Endothelial cell of umbilical vein (primary cell): ENCODE measurements around the gene PRKAB1. TPM values are rescaled to one million over a fixed set of nuclear protein-coding genes. Genes with fewer than 3 reads are reported as not detected.

ENCODE experiments used
- BruUV-seq: library from RNA; stranded (reverse); fragments of 400-500 nt; replicated peaks from 2 replicates; lab custom pipeline; 2021; lab: Mats Ljungman, UMichigan
- CTCF ChIA-PET: fragments of 300-600, 350-600 bp; sonication (Branson Sonifier 250); formaldehyde crosslinking; loops from one replicate; lab custom pipeline; 2021; ENCODE audit warnings: antibody characterized with exemption, inconsistent platforms; lab: Charles Lee
- POLR2A ChIA-PET: fragments of 300-600, 350-600 bp; sonication (Branson Sonifier 250); formaldehyde crosslinking; loops from one replicate; lab custom pipeline; 2021; ENCODE audit warnings: antibody characterized with exemption, inconsistent platforms; lab: Charles Lee
- DNase-seq: peaks from one replicate; pipeline ENCODE4 v3.0.0-alpha.2; 2011; ENCODE audit warnings: low read depth, low spot score
- FAIRE-seq: peaks from 2 replicates; lab custom pipeline; 2011; peaks lifted over from hg19 to GRCh38; lab: Jason Lieb, UNC
- H2AFZ ChIP-seq: 2 replicates; pipeline ENCODE4 v1.6.0; 2012; ENCODE audit warnings: low read depth, low read length, control low read depth, inconsistent platforms
- H3K27ac ChIP-seq: 2 replicates; pipeline ENCODE4 v1.5.1; 2011; ENCODE audit warnings: low read depth, mild to moderate bottlenecking, control low read depth, low read length, moderate library complexity; ENCODE audit not compliant: insufficient read depth
- H3K27me3 ChIP-seq, 2 experiments: 2 replicates each; pipeline versions ENCODE4 v1.6.0 to v1.6.1; 2011; ENCODE audit warnings: low read length in 2 of 2, mixed read lengths in 1 of 2; ENCODE audit not compliant: control insufficient read depth in 2 of 2, insufficient read depth in 2 of 2
- H3K36me3 ChIP-seq, 2 experiments: 2 replicates in 1 of 2; 3 replicates in 1 of 2; pipeline ENCODE4 v1.5.1; 2011; ENCODE audit warnings: low read length in 2 of 2, mild to moderate bottlenecking in 1 of 2, moderate library complexity in 1 of 2; ENCODE audit not compliant: control insufficient read depth in 2 of 2, insufficient read depth in 2 of 2; ENCODE audit errors: extremely low read depth in 1 of 2
- H3K4me1 ChIP-seq: 3 replicates; pipeline ENCODE4 v1.5.1; 2011; ENCODE audit warnings: mild to moderate bottlenecking, low read length; ENCODE audit not compliant: control insufficient read depth, insufficient read depth; ENCODE audit errors: extremely low read depth
- H3K4me2 ChIP-seq: 2 replicates; pipeline ENCODE4 v1.6.1; 2011; ENCODE audit warnings: low read length, control low read depth, mixed read lengths; ENCODE audit not compliant: insufficient read depth
- H3K4me3 ChIP-seq, 3 experiments: fragments of 200-600 bp in 1 of 3; sonication (generic), shearing (Covaris generic) in 1 of 3; replicated peaks in 1 of 3; 2 replicates each; pipeline ENCODE4 v1.5.1; 2011 to 2016; ENCODE audit warnings: control low read depth in 3 of 3, low read length in 3 of 3, mild to moderate bottlenecking in 2 of 3, inconsistent platforms in 1 of 3, low read depth in 1 of 3, moderate library complexity in 1 of 3; ENCODE audit not compliant: insufficient read depth in 1 of 3
- H3K79me2 ChIP-seq: 2 replicates; pipeline ENCODE4 v1.6.0; 2012; ENCODE audit warnings: low read length, inconsistent platforms; ENCODE audit not compliant: control insufficient read depth, insufficient read depth
- H3K9ac ChIP-seq: replicated peaks from 2 replicates; pipeline ENCODE3; 2011; ENCODE audit warnings: low read length, control low read depth; ENCODE audit not compliant: insufficient read depth; ENCODE audit errors: extremely low read depth
- H3K9me1 ChIP-seq: replicated peaks from 3 replicates; pipeline ENCODE4 v1.6.0; 2011; ENCODE audit warnings: mild to moderate bottlenecking, low read length; ENCODE audit not compliant: control insufficient read depth, insufficient read depth; ENCODE audit errors: extremely low read depth
- H3K9me3 ChIP-seq: replicated peaks from 2 replicates; pipeline ENCODE4 v1.5.1; 2012; ENCODE audit warnings: low read length, inconsistent platforms; ENCODE audit not compliant: control insufficient read depth, insufficient read depth
- H4K20me1 ChIP-seq: replicated peaks from 2 replicates; pipeline ENCODE3; 2011; ENCODE audit warnings: mild to moderate bottlenecking, low read length; ENCODE audit not compliant: control insufficient read depth, insufficient read depth; ENCODE audit errors: extremely low read depth
- EZH2 ChIP-seq: IDR thresholded peaks from 2 replicates; pipeline ENCODE4 v1.6.1; 2012; ENCODE audit warnings: borderline replicate concordance, low read depth, mild to moderate bottlenecking, moderate library complexity, low read length, inconsistent platforms; ENCODE audit not compliant: severe bottlenecking
- FOS ChIP-seq: IDR thresholded peaks from 2 replicates; pipeline ENCODE4 v1.6.1; 2011; ENCODE audit warnings: mild to moderate bottlenecking, low read length, moderate library complexity, borderline replicate concordance; ENCODE audit not compliant: insufficient read depth
- GATA2 ChIP-seq: IDR thresholded peaks from 2 replicates; pipeline ENCODE4 v1.7.0; 2011; ENCODE audit warnings: low read depth, mild to moderate bottlenecking, moderate library complexity, mixed read lengths, low read length; ENCODE audit not compliant: insufficient read length, insufficient read depth
- JUN ChIP-seq: IDR thresholded peaks from 2 replicates; pipeline ENCODE4 v1.6.1; 2011; ENCODE audit warnings: borderline replicate concordance, low read depth; ENCODE audit not compliant: insufficient read length, insufficient read depth
- MYC ChIP-seq: IDR thresholded peaks from one replicate; pipeline ENCODE4 v1.6.1; 2011; ENCODE audit warnings: mild to moderate bottlenecking, low read depth, low read length
- POLR2A ChIP-seq: IDR thresholded peaks from 2 replicates; pipeline ENCODE4 v1.6.1; 2012; ENCODE audit warnings: low read depth, mild to moderate bottlenecking, control low read depth, low read length
- POLR2AphosphoS5 ChIP-seq: IDR thresholded peaks from 2 replicates; pipeline ENCODE4 v1.6.1; 2012; ENCODE audit warnings: low read depth, mild to moderate bottlenecking, control low read depth, low read length, moderate library complexity; ENCODE audit not compliant: insufficient read depth
- dilution Hi-C: fragments of 300-500 bp; cut with MboI; formaldehyde crosslinking; loops from one replicate; pipeline ENCODE4 v1.15.0; 2019; ENCODE audit warnings: low sequenced_read_pairs; ENCODE audit not compliant: extremely low pct_ligation_motif_present
- intact Hi-C: fragments of 100-400 bp; cut with micrococcal nuclease; formaldehyde crosslinking; loops from one replicate; pipeline ENCODE4 v1.10.0; 2022
- polyA plus RNA-seq, 4 experiments: library from polyadenylated mRNA; depleted of rRNA in 3 of 4; stranded (reverse) in 3 of 4; unstranded in 1 of 4; fragments of >200 nt; gene quantifications; 2 replicates each; pipeline versions ENCODE4 v1.2.1 to v1.2.3, GENCODE V29; 2011 to 2012; ENCODE audit warnings: missing spikeins in 1 of 4
- total RNA-seq: library from RNA; stranded (reverse); gene quantifications from 2 replicates; pipeline ENCODE4 v1.2.3, GENCODE V29; 2021
- TF ChIP-seq, protein P1 (sequence below), 2 donors: IDR thresholded peaks; 1 replicate in 1 of 2; 2 replicates in 1 of 2; pipeline ENCODE4 v1.5.1; 2011; ENCODE audit warnings: low read length in 2 of 2, mild to moderate bottlenecking in 2 of 2, moderate library complexity in 2 of 2, control low read depth in 1 of 2, inconsistent platforms in 1 of 2, low read depth in 1 of 2; ENCODE audit not compliant: insufficient read depth in 1 of 2; ENCODE audit errors: extremely low read depth in 1 of 2
- TF ChIP-seq, protein P2 (sequence below): IDR thresholded peaks from 2 replicates; pipeline ENCODE4 v1.6.1; 2011; ENCODE audit not compliant: insufficient read depth, insufficient read length

The PRKAB1 gene
- total and polyA plus RNA-seq, 2 donors (not counting 3 experiments of a cell fraction or from before 2014, with no cell fraction given): 23.1 to 27.0 TPM

DNA sequence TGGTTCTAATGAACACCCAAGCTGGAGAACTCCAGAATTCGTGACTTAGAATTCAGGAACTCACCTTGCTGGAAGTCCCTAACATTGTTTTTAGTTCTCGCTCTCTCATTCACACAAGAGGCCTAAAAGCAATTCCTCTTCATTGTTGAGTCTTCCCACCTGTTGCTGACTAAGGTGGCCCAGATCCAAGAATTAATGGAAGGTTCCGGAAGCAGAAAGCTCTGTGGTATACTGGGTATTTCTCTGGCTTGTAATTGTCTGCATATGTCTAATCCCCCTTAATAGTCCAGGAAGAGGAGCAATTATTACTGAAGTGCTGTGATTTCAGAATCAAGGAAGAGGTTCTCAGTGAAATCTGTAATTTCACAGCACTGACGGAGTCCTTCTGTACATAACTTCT lies 43.0 kb upstream of the PRKAB1 start:
- dilution Hi-C loops: no loop called here
- intact Hi-C loops: no loop called here
- Histone ChIP-seq H3K27me3 (peaks cover 0 to 3% of the 10 kb centered on the region in 2 experiments), H3K4me1 (no peaks in the 10 kb centered on the region), H3K9me3 (no peaks in the 10 kb centered on the region), H3K4me3 (no peak overlapping the region), H3K9ac (no peak overlapping the region), H2AFZ (no peak overlapping the region), H3K79me2 (no peaks in the 10 kb centered on the region), H3K27ac (no peak overlapping the region), H3K36me3 (no peaks in the 10 kb centered on the region), H4K20me1 (no peaks in the 10 kb centered on the region), H3K4me2 (no peak overlapping the region), H3K9me1 (no peaks in the 10 kb centered on the region)
- DNase-seq (no peak), FAIRE-seq (no peak)
- CTCF ChIA-PET: no interaction called here
- no peak for TF ChIP-seq POLR2A
- TF ChIP-seq FOS: no peak
- TF ChIP-seq EZH2: no peak
- no peak for TF ChIP-seq MYC
- TF ChIP-seq, protein P1, sequence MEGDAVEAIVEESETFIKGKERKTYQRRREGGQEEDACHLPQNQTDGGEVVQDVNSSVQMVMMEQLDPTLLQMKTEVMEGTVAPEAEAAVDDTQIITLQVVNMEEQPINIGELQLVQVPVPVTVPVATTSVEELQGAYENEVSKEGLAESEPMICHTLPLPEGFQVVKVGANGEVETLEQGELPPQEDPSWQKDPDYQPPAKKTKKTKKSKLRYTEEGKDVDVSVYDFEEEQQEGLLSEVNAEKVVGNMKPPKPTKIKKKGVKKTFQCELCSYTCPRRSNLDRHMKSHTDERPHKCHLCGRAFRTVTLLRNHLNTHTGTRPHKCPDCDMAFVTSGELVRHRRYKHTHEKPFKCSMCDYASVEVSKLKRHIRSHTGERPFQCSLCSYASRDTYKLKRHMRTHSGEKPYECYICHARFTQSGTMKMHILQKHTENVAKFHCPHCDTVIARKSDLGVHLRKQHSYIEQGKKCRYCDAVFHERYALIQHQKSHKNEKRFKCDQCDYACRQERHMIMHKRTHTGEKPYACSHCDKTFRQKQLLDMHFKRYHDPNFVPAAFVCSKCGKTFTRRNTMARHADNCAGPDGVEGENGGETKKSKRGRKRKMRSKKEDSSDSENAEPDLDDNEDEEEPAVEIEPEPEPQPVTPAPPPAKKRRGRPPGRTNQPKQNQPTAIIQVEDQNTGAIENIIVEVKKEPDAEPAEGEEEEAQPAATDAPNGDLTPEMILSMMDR (IDR thresholded peaks at IDR 0.05; ENCODE audit: extremely low read depth in 1 of 2, insufficient read depth in 1 of 2, low read depth in 1 of 2, low read length in 2 of 2): no peak
- TF ChIP-seq JUN: no peak
- no peak for TF ChIP-seq GATA2
- TF ChIP-seq, protein P2, sequence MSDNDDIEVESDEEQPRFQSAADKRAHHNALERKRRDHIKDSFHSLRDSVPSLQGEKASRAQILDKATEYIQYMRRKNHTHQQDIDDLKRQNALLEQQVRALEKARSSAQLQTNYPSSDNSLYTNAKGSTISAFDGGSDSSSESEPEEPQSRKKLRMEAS: no peak
- TF ChIP-seq POLR2AphosphoS5: no peak
- POLR2A ChIA-PET: no interaction called here
- no TSS peak for BruUV-seq
